ENCODE data around the gene FAM219A. TPM values are rescaled to one million over a fixed set of nuclear protein-coding genes. Genes with fewer than 3 reads are reported as not detected.

FAM219A gene
- total and polyA plus RNA-seq, 5 experiments from 2014 or later = 0.59 to 18.5 (median 1.1) TPM

DNA sequence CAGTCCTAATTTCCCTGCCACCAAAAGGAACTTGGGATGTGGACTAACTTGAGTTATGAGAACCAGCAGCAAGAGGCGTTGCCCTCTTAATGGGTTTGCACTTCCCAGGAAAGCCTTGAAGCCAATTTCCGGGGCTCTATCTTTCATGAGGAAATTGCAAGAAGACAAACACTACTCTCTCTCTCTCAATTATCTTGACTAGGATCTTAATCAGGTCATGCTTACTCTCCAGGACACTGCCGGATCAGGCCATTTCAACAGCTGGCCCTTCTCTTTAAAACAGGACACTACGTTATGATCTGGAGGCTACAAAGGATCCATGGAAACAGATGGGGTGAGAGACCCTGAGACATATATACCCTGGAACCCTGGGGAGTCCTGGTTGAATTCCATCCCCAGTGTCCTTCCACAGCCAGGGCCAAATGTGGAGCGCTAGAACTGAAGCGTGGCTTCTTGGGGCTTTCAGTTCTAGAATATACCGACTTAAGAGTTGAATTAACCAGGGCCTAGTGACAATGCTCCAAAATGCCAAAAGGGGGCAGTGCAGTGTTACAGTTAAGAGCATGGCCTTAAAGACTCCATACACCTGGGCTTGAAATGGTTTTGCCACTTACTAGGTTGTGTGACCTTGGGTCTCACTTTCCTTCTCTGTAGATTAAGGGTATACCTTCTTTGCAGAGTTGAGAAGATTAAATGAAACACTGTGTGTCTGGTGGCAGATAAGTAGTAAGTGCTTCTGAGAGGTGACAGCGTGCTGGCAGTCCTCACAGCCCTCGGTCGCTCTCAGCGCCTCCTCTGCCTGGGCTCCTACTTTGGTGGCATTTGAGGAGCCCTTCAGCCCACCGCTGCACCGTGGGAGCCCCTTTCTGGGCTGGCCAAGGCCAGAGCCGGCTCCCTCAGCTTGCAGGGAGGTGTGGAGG, 21.1 kb downstream of the FAM219A start:
- Mint-ChIP-seq H3K4me1 (peaks cover 8 to 16% (median 13%) of the 10 kb centered on the region in 4 donors), H3K4me3 (no peak overlapping the region), H3K27ac (no peak overlapping the region), H3K9me3 (no peaks in the 10 kb centered on the region), H3K27me3 (no peaks in the 10 kb centered on the region), H3K36me3 (peaks cover 0 to 11% (median 0%) of the 10 kb centered on the region in 3 donors)
- POLR2A ChIA-PET = no interaction called here
- DNase-seq (peak in 9 of 10 donors; percentile 33 to 80 (median 61)), ATAC-seq (peak; percentile 89 to 91)

DNA sequence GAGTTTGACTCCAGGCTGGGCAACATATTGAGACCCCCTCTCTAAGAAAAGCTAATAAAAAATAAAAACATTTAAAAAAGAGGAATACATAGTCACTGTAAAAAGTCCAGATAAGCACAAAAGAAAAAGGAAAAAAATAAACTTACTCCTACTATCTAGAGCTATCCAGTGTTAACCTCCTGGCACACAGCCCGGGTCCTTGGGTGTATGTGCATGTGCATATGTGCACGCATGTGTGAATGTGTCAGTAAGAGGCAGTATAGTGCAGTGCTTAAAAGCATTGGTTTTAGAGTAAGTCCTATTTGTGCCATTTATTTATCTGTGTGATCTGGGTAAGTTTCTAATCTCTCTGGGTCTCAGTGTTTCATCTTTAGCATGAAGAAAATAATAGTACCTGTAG, 26.7 kb downstream of the FAM219A start:
- H3K9me3 Mint-ChIP-seq = no peaks in the 10 kb centered on the region
- H3K4me1 Mint-ChIP-seq = no peaks in the 10 kb centered on the region
- DNase-seq (no peak), ATAC-seq (no peak)
- POLR2A ChIA-PET = no interaction called here
- no peak overlapping the region for H3K4me3 Mint-ChIP-seq
- H3K27ac Mint-ChIP-seq = no peak overlapping the region
- no peaks in the 10 kb centered on the region for H3K27me3 Mint-ChIP-seq
- H3K36me3 Mint-ChIP-seq = peaks cover 0 to 5% (median 0%) of the 10 kb centered on the region in 3 donors

DNA sequence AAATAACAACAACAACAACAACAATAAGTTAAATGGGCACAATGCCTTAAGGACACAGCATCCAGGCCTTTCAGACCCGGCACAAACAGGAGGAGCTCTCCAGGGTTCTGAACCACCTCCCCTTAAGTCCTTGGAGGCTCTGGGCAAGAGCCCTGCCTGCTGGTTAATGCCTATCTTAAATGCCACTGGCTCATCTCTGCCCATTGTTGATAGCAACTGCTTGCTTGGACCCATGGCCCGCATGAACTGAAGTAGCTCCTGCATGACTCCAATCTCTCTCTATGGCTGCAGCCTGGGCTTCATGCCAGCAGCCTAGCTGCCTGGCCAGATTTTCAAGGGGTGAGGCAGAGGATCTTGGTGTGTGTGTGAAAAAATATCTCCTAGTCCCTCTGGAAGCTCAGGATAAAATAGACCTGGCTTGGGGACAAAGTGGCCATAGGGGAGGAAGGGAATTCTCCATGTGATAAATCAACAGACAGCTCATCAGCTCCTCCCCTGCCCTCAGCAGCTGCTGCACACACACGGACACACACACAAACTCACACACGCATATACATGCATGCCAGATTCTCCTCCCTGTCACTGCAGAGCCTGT, 27.4 kb downstream of the FAM219A start:
- POLR2A ChIA-PET = no interaction called here
- peak in 1 of 10 donors; percentile 12 for DNase-seq
- Mint-ChIP-seq H3K36me3 (peaks cover 0 to 5% (median 0%) of the 10 kb centered on the region in 3 donors), H3K27ac (no peak overlapping the region), H3K9me3 (no peaks in the 10 kb centered on the region), H3K27me3 (no peaks in the 10 kb centered on the region), H3K4me3 (no peak overlapping the region), H3K4me1 (no peaks in the 10 kb centered on the region)
- no peak for ATAC-seq

GRCh38 chr9:34428325-34428958, 29.9 kb downstream of the FAM219A start:
- Mint-ChIP-seq H3K36me3 (peaks cover 0 to 5% (median 0%) of the 10 kb centered on the region in 3 donors), H3K4me1 (no peaks in the 10 kb centered on the region), H3K4me3 (no peak overlapping the region), H3K9me3 (no peaks in the 10 kb centered on the region), H3K27me3 (no peaks in the 10 kb centered on the region), H3K27ac (no peak overlapping the region)
- ATAC-seq = no peak
- POLR2A ChIA-PET = no interaction called here
- DNase-seq = no peak

GRCh38 chr9:34426347-34427074, 31.9 kb downstream of the FAM219A start:
- peaks cover 0 to 5% (median 0%) of the 10 kb centered on the region in 3 donors for H3K36me3 Mint-ChIP-seq
- POLR2A ChIA-PET = no interaction called here
- no peak for DNase-seq
- no peaks in the 10 kb centered on the region for H3K27me3 Mint-ChIP-seq
- H3K4me3 Mint-ChIP-seq = no peak overlapping the region
- peak overlapping the region in 1 of 10 donors; percentile 27 for H3K27ac Mint-ChIP-seq
- ATAC-seq = no peak
- H3K4me1 Mint-ChIP-seq = no peaks in the 10 kb centered on the region
- H3K9me3 Mint-ChIP-seq = no peaks in the 10 kb centered on the region

DNA sequence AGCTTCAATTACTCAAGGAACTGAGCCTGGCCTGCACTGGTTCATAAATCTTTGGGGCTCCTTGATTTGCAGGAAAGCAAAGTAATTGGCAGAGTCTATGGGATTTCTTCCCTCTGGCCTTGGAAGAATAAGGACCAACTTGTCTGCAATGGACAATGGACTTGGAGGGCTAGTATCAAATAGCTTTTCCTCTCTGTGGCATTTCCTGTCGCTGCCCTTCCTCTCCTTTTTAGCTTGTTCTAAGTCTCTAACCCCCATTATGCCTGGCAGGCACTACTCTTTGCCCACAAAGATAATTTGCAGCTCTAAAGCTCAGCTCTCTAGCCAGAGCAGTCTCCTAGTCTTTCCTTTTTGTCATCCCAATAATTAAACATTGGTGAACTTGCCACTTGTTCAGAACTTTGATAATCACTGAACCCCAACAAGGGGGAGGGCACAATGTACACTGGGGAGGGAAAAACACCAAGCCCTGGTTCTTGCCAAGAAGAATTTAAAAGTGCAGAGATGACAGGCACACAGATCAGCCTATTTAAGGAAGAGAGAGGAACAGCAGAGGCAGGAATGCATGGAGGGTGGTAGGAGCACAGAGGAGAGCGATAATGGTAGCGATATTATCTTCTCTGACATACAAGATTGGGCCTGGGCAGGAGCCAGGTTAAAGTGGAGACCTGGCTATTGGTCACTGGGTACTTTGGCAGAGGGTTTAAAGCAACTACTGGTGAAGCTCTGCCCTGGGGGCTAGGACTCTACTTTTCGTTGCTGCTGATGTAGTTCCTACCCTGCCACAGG, 38.5 kb downstream of the FAM219A start:
- Mint-ChIP-seq H3K36me3 (no peaks in the 10 kb centered on the region), H3K27ac (peak overlapping the region in 2 of 10 donors; percentile 11 to 21), H3K27me3 (no peaks in the 10 kb centered on the region), H3K9me3 (no peaks in the 10 kb centered on the region), H3K4me1 (peaks cover 0 to 1% (median 0%) of the 10 kb centered on the region in 4 donors), H3K4me3 (no peak overlapping the region)
- POLR2A ChIA-PET = no interaction called here
- DNase-seq (no peak), ATAC-seq (no peak)

- POLR2A ChIA-PET = interaction anchor here (0.6 kb wide), 1 partner anchor 1772 kb away, joined by 3 read pairs; no protein-coding TSS in a partner anchor
- H3K4me1 Mint-ChIP-seq = peaks cover 0 to 3% (median 0%) of the 10 kb centered on the region in 4 donors
- H3K36me3 Mint-ChIP-seq = no peaks in the 10 kb centered on the region
Measured at GRCh38 chr9:34417734-34418133, 40.6 kb downstream of the FAM219A start.

DNA sequence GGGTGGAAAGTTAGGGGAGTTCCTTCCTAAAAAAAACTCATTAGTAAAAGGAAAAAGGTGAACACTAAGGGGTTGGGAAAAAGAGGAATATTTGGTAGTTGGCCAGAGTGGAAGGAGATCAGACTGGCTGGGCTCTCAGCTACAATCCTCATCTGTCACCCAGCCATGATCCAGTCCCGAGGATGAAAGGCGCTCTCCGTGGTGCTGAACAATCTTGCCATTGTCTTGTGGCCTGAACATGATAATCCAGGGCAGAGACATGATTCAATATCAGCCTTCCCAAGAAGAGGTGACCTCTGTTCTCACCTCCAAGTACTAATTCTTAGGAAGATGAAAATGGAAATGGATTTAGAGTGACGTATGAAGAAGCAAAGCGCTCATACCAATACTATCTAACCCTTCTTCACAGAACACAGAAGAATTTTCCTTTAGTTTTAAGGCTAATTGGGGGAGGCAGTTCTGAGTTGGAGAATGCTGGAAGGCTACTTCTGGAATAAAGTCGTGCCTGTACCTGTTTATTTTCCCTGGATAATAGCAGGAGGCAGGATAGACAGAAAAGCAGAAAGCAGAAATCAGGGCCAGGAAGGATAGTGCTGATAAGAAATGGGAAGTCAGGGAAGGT, 45.0 kb downstream of the FAM219A start:
- Mint-ChIP-seq H3K4me3 (no peak overlapping the region), H3K4me1 (peaks cover 0 to 9% (median 0%) of the 10 kb centered on the region in 4 donors), H3K9me3 (no peaks in the 10 kb centered on the region), H3K36me3 (peaks cover 0 to 4% (median 0%) of the 10 kb centered on the region in 3 donors), H3K27ac (no peak overlapping the region), H3K27me3 (no peaks in the 10 kb centered on the region)
- POLR2A ChIA-PET = no interaction called here
- peak in 2 of 10 donors; percentile 3 to 27 for DNase-seq
- no peak for ATAC-seq

More at GRCh38 chr9:34417734-34418133, 40.6 kb downstream of the FAM219A start:
- Mint-ChIP-seq H3K27ac (no peak overlapping the region), H3K9me3 (no peaks in the 10 kb centered on the region), H3K4me3 (no peak overlapping the region), H3K27me3 (no peaks in the 10 kb centered on the region)
- ATAC-seq (no peak), DNase-seq (no peak)

DNA sequence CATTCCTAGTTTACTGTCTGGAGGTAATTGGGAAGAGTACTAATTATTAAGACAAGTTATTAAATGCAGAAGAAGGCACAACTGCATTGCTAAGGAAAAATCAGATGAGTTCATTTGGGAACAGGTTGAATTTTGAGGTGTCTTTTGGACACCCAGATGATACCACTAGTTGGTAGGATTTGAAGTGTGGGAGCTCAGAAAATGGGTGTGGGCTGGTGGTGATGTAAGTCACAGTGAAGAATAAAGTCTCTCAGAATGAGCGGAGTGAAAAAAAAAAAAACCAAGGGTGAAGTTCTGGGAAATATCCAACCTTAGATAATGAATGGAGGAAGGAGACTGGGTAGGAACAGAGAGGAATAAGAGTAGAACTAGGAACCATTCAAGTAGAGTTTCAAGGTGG, 46.0 kb downstream of the FAM219A start:
- Mint-ChIP-seq H3K4me1 (peaks cover 0 to 9% (median 0%) of the 10 kb centered on the region in 4 donors), H3K27ac (no peak overlapping the region), H3K27me3 (no peaks in the 10 kb centered on the region), H3K9me3 (no peaks in the 10 kb centered on the region), H3K36me3 (peaks cover 0 to 4% (median 0%) of the 10 kb centered on the region in 3 donors), H3K4me3 (no peak overlapping the region)
- POLR2A ChIA-PET = interaction anchor here (0.6 kb wide), 1 partner anchor 225 kb away, joined by 4 read pairs; no protein-coding TSS in a partner anchor
- no peak for DNase-seq
- ATAC-seq = no peak

GRCh38 chr9:34409154-34409553, 49.2 kb downstream of the FAM219A start:
- peaks cover 0 to 12% (median 3%) of the 10 kb centered on the region in 3 donors for H3K36me3 Mint-ChIP-seq
- no peak overlapping the region for H3K27ac Mint-ChIP-seq
- no peaks in the 10 kb centered on the region for H3K9me3 Mint-ChIP-seq
- DNase-seq = no peak
- H3K27me3 Mint-ChIP-seq = no peaks in the 10 kb centered on the region
- POLR2A ChIA-PET = no interaction called here
- ATAC-seq = no peak
- peaks cover 0 to 9% (median 0%) of the 10 kb centered on the region in 4 donors for H3K4me1 Mint-ChIP-seq
- no peak overlapping the region for H3K4me3 Mint-ChIP-seq

DNA sequence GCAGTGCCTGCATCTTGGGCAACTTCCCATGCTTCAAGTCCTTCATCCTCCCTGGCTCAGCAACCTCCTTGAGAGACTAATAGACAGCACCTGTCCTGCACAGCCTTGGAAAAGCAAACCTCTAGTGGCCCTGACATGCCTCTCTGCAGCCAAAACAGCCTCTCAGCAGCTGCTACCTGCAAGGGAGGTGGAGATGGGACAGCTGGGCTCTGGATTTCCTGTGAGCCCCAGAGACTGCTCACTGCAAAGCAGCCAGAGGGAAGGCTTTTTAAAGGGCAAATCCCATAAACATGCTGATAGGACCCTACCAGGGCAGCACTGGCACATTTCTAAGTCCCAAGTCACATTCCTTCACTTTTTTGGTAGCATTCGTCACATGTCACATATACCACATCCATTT, 50.2 kb downstream of the FAM219A start:
- DNase-seq = no peak
- H3K4me3 Mint-ChIP-seq = no peak overlapping the region
- POLR2A ChIA-PET = no interaction called here
- H3K36me3 Mint-ChIP-seq = peaks cover 0 to 14% (median 3%) of the 10 kb centered on the region in 3 donors
- ATAC-seq = no peak
- no peaks in the 10 kb centered on the region for H3K9me3 Mint-ChIP-seq
- peaks cover 0 to 9% (median 0%) of the 10 kb centered on the region in 4 donors for H3K4me1 Mint-ChIP-seq
- no peak overlapping the region for H3K27ac Mint-ChIP-seq
- no peaks in the 10 kb centered on the region for H3K27me3 Mint-ChIP-seq

Data from naive thymus-derived CD8-positive, alpha-beta T cell (primary cell).